ENCODE results near the gene HHAT.

The HHAT gene

DNA sequence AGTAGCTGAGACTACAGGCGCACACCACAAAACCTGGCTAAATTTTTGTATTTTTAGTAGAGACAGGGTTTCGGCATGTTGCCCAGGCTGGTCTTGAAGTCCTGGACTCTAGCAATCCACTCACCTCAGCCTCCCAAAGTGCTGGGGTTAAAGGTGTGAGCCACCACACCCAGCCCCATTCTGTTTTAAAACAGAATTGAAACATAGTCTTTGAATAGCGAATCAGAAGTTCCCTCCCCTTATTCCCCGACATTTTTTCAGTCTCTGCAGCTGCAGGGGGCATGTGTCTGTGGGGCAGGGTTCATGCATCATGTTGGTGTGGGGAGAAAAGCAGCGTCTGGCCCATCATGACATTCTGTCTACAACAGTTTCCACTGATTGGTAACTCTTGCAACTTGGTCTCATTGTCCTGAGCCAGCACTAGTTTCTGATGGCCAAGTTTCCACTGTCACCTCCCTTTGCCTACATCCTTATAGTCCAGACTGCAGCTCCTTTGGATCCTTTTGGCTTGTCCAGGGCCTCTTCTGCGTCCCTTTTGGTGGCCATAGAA is 15.6 kb upstream of the HHAT start:
- DNase-seq (ENCODE audit: extremely low read depth in 1 of 2, low read depth in 1 of 2), result no peak

DNA sequence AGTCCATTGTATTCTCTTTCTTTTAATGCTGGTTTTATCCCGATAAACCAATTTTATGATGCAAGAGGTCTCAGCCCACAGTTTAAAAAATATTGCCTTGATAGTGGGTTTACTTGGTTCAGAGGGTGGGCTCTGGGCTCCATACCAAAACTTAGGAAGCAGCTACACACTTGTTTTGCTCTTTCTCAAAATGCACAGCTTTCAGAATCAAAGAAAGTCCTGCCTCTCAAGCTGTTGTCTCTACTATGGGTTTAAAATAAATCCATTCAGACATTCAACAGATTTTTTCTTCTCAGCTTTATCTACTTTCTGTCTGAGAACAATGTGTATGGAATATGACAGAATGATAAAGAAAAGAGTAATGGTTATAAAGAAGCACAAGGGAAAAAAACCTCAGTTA is 14.8 kb upstream of the HHAT start:
- DNase-seq (ENCODE audit: extremely low read depth in 1 of 2, low read depth in 1 of 2), result no peak

DNA sequence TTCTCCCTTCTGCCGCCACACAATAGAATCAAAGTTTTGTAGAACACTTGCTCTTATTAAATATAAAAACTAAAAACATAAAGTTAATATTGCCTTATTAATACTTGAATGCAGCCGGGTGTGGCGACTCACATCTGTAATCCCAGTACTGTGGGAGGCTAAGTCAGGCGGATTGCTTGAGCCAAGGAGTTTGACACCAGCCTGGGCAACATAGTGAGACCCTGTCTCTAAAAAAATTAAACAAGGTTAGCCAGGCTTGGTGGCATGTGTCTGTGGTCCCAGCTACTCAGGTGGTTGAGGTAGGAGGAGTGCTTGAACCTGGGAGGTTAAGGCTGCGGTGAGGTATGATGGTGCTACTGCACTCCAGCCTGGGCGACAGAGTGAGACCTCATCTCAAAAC is 13.2 kb upstream of the HHAT start:
- DNase-seq (ENCODE audit: extremely low read depth in 1 of 2, low read depth in 1 of 2), result no peak

DNA sequence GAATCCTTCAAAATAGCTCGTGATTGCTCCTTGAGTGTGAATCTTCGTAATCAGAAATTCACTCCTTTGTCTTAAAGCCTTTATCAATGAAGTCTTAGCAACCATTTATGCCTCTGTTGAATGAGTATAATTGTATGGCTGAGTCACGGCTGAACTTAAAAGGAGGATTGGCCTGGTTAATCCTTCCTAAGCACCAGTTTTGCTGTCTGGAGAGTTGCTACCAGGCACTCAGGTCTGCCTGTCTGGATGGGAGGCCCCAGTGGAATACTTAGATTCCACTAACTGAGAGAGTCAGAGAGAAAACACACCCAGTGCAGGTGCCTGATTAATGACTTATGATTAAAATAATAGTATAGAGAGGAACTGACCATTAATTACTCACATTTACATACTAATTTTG is 7.6 kb upstream of the HHAT start:
- DNase-seq (ENCODE audit: extremely low read depth in 1 of 2, low read depth in 1 of 2), result no peak

DNA sequence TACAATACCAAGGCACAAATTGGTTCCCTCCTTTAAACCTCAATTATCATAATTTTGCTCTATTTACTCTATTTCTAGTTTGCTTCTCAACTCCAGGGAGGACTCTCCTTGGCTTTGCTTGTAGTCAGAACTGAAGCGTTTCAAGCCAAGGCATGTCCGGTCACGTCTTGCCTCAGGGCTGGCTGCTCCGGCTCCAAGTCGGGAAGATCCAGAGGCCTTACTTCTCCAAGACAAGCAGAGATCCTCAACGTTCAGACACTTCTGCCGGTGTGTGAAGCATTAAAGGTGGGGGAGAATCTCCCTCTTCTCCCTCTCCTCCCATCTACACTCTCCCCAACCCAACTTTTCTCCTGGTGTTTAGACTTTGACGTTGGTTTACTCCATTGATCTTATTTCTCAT is 7.2 kb upstream of the HHAT start:
- DNase-seq (ENCODE audit: extremely low read depth in 1 of 2, low read depth in 1 of 2), result no peak

DNA sequence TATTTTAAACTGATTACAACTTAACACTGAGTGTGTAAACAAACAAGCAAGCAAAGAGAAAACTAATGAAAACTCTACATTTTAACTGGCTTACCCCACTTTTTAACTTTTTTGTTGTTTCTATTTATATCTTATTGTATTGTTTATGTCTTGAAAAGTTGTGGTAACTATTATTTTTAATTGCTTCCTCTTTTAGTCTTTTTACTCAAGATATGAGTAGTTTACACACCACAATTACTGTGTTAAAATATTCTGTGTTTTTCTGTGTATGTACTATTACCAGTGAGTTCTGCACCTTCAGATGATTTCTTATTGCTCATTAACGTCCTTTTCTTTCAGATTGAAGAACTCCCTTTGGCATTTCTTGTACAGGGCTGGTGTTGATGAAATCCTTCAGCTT is 4.7 kb upstream of the HHAT start:
- DNase-seq (ENCODE audit: extremely low read depth in 1 of 2, low read depth in 1 of 2), result no peak

DNA sequence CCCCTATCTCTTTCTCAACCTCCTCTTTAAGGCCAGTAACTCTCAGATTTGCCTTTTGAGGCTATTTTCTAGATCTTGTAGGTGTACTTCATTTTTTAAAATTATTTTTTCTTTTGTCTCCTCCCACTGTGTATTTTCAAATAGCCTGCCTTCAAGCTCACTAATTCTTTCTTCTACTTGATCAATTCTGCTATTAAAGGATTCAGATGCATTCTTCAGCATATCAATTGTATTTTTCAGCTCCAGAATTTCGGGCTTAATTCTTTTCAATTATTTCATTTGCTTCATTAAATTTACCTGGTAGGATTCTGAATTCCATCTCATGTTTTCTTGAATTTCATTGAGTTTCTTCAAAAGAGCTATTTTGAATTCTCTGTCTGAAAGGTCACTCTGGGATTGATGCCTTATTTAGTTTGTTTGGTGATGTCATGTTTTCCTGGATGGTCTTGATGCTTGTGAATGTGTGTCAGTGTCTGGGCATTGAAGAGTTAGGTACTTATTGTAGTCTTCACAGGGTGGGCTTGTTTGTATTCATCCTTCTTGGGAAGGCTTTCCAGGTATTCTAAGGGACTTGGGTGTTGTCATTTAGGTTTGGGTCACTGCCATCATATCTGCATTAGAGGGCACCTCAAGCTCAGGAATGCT is 3.6 kb upstream of the HHAT start:
- no peak for DNase-seq (ENCODE audit: extremely low read depth in 1 of 2, low read depth in 1 of 2)

DNA sequence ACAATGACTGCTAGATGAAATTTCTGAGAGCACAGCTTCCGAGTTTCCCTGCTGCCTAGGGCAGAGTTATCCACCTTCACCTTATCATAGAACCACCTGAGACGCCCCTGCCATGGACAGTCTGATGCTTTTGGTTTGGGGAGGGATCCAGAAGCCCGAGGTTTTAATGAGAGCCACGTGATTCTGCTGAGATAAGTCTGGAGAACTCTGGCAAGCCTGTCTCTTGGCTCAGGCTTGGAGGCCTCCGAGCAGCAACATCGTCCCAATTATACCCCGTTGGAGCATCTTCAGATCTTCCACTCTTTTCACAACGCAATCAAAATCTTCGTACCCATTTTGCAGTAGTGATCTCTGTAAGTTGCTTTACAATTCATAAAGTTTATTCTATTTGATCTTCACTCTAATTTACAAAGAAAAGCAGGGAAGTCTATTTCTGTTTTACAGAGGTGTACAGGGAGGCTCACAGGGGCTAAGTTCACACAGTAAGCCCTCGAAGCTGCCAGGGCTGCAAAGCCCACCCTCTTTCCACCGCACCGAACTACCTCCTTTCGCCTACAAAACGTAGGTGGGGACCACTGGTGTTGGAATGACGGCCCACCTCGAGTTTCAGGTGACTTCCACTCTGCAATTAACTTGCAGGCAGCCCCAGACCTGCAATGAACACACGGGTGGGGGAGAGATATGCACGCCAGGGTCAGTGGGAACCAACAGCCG is 513 bp upstream of the HHAT start:
- DNase-seq (ENCODE audit: extremely low read depth in 1 of 2, low read depth in 1 of 2), result no peak

DNA sequence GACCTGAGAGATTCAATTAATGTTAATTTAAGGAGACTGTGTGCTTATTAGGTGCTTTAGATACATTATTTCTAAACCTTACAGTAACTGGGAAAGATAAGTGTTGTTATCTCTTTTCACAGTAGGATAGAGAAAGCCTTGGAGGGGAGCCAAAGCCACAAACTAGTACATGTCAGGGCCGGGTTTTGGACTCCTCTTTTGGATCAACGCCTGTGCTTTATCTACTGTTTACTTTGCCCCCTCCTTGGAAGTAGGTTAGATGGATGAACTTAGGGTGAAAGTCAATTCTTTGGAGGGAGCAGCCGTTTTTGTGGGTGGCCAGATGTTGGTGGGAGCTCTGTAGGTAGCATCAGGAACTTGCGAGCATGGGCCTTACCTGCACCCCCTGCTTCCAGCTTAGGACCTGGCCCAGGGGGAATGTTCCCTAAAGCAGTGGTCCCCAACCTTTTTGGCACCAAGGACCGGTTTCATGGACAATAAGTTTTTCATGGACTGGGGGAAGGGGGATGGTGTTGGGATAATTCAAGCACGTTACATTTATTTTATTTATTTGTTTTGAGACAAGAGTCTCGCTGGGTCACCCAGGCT is 1.7 kb downstream of the HHAT start:
- DNase-seq (ENCODE audit: extremely low read depth in 1 of 2, low read depth in 1 of 2), result no peak

DNA sequence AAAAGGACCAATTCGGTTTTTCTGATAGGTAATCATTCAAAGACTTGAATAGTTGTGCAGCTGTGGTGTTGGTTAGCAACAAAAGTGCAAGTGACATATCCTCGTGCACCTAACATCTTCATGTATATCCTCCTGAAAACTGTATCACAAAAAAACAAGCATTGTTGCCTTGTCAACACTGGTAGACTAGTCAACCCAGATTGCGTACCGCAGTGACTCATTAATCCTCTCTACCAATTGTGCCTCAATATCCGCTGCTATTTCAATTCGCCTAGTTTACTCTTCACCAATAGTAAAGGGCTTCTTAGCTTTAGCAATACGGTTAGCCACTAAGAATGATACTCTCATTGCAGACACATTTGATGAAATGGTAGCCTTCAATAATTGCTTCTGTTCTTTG is 3.5 kb downstream of the HHAT start:
- DNase-seq (ENCODE audit: extremely low read depth in 1 of 2, low read depth in 1 of 2), result no peak

DNA sequence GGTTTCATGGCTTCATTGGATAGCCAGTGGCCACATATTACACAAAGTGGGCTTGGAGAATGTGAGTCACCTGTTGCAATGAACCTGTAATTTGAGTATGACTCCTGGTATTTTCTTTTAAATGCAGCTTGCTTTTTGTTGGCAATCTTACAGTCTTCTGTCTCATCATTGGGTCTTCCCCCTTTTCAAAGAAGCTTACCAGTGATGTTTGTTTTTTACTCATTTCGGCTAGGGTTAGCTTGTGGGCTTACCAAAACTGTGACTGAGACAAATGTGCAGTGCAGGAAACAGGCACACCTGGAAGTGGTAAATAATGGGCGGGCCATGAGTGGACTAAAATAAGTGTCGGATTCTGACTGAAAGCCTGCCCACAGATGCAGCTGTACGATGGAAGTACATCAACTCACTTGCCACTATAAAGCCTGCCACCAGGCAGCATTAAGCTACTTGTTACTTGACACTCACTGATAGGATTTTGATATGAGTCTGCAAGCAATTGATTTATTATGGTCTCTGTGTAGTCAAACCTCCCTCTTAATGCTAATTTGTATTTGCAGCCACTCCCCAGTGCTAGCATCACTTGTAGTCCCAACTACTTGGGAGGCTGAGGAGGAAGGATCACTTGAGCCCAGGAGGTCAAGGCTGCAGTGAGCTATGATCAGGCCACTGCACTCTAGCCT is 4.2 kb downstream of the HHAT start:
- DNase-seq (ENCODE audit: extremely low read depth in 1 of 2, low read depth in 1 of 2), result peak; percentile 30 to 68

DNA sequence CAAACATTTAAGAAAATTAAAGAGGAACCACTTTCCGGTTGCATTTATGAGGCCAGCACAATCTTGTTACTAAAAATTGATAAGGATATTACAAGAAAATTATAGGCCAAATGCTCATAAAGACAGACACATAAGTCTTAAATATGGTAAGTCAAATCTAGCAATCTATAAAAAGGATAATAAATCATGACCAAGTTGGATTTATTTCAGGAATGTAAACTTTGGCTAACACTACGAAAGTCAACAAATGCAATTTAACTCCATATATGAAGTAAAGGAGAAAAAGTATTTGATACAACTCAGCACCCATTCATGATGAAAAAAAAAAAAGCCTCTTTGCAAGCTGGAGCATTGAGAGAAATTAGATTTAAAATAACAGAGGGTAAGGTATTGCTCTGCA is 6.3 kb downstream of the HHAT start:
- no peak for DNase-seq (ENCODE audit: extremely low read depth in 1 of 2, low read depth in 1 of 2)

DNA sequence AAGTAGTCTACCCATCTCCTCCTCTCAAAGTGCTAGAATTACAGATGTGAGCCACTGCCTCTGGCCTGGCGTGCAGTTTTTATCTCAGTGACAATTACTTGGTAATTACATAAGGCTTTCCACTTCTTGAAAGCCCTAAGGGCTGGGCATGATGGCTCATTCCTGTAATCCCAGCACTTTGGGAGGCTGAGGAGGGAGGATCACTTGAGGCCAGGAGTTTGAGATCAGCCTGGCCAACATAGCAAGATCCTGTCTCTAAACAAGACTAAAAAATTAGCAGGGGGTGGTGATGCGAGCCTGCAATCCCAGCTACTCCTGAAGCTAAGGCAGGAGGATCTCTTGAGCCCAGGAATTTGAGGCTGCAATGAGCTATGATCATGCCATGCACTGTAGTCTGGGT is 7.7 kb downstream of the HHAT start:
- no peak for DNase-seq (ENCODE audit: extremely low read depth in 1 of 2, low read depth in 1 of 2)

DNA sequence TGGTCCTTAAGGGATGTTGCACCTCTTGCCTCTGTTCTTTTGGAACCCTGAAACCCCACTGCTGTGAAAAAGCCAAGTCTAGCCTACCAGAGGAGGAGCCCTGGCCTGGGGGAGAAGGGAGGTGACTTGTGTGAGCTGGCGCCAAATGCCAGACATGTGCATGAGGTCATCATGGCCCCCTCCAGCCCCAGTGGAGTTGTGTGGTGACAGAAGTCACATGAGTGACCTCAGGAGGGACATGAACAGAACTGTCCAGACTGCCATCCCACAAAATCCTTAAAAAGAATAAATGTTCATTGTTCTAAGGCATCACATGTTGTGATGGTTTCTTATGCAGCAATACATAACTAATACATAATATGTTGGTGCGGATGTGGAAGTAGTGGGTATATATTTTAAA is 10.8 kb downstream of the HHAT start:
- no peak for DNase-seq (ENCODE audit: extremely low read depth in 1 of 2, low read depth in 1 of 2)

DNA sequence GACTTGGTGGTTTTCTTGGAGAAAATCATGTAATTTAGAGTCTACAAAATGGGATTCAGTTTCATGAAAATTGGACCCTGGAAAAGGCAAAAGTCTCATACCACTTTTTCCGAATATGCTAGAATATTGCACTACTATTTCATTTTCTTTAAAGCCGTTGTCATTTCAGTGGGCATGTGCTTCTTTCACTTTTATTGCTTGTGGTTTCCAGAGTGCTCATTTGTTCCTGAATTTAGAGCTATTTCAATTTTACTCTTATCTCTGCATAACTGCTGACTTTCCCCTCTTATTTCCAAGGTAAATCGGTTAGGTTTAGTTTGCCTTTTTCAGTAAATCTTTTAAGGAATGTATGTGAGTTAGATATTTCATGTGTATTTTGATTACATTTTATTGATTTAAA is 11.6 kb downstream of the HHAT start:
- DNase-seq (ENCODE audit: extremely low read depth in 1 of 2, low read depth in 1 of 2), result no peak

DNA sequence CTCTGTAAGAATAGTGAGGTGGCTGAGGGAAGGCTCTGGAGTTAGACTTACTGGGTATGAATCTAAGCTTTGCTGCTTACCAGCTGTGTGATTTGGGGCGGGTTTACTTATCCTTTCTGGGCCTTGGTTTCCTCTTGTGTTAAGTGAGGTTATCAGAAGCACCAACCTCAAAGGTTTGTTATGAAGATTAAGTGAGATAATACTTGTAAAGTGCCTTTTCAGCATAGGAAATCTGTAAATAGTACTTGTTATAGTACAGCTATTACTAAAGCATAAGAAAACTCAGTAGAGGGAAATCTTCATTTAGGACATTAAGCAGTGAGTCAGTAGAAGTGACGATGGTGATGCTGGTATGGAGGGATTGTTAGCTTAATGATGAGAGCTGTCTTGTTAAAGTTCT is 12.1 kb downstream of the HHAT start:
- DNase-seq (ENCODE audit: extremely low read depth in 1 of 2, low read depth in 1 of 2), result no peak

DNA sequence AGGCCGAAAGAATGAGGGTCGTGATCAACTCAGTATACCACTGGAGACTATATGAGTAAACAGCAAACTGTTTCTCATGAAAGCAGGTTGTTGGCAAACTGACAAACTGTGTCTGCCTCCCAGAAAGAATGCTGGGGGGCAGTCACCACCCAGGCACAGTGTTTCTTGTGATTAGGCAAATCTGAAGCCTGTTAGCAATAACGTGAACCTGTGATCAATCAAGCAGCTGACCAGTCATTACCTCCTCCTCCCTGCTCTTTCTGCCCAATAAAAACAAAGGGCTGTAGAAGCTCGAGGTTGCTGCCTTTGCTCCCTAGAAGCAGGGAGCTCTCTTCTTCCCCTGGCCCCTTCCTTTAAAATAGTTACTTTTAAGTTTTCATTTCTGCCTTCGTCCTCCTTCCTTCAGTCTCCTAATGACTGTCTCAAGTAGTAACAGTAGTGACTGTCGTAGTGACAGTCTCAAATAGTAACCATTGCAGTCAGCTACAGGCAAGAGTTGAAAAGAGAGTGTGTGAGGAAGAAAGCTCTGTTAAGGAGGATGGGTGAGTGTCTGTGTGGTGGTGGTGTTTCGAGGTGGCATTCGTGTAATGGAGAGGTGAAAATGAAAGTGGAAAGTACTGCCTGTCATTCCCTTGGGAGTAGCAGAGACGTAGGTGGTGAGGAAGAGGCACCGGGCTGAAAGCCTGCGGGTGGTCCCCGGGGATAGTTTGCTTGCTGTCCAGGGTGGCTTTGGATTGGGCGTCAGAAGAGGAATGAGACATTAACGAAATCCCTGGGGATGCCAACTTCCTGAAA is 14.5 kb downstream of the HHAT start:
- DNase-seq (ENCODE audit: extremely low read depth in 1 of 2, low read depth in 1 of 2), result no peak

DNA sequence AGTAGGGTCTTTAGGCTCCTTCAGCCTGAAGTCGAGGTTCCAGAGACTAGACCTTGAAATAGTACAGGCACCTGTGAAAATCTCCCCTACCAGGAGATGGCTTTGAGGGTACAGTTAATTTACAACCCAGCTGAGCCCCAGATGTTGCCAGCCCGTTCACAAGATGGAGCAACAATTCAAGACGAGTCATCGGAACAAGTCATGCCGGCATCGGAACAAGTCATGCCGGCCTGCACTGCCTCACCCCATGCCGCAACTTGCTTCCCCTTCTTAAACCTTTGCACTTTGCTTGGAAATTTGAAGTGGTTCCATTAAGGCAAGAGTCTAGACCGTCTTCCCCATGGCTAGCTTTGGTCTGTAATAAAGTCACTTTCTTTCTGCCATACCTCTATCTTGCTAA is 16.0 kb downstream of the HHAT start:
- DNase-seq (ENCODE audit: extremely low read depth in 1 of 2, low read depth in 1 of 2), result no peak

DNA sequence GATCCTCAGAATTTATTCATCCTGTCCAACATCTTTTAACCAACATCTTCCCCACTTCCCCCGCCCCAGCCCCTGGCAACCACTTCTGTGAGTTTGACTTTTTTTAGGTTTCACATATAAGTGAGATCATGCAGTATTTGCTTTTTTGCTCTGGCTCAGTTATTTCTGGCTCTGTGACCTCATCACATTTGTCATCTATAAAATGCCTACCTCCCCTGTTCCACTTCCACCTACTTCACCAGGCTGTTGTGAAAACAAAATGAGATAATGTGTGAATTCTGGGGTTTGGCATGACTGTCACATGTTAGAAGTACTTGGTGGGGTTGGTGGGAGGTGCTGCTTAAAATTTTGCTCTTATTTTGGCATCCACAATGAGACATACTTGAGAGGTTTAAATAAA is 18.4 kb downstream of the HHAT start:
- no peak for DNase-seq (ENCODE audit: extremely low read depth in 1 of 2, low read depth in 1 of 2)

DNA sequence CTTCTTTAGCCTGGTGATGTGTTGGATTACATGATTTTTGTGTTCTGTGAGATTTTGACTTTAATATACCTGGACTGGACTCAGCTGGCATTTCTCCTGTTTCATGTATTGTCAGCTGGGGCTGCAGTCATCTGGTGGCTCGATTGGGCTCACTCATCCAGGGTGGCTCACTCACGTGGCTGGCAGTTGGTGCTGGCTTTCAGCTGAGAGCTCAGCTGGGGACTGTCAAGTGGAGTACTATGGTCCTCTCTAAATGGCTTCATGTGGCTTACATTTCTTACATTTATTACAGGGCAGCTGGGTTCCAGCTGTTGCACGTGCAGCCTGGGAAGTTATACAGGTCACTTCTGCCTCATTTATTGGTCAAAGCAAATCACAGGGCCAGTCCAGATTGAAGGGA is 22.8 kb downstream of the HHAT start:
- no peak for DNase-seq (ENCODE audit: extremely low read depth in 1 of 2, low read depth in 1 of 2)

DNA sequence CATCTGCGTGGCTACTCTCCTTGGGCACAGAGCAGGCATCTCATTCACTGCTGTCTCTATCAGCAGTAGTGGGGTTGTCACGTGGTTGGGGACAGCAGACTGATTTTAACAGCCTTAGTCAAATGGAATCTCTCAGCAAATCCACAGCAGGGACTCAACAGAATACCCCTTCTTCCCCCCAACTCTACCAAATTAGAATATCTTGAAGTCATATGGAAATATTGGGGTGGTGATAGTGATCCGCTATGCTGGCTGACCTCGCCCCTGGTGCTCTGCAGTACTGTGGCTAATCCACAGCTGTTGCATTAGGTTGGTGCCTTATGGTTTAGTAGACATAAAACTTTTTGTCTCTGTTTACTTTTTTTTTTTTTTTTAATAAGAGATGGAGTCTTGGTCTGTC is 23.9 kb downstream of the HHAT start:
- no peak for DNase-seq (ENCODE audit: extremely low read depth in 1 of 2, low read depth in 1 of 2)

Measured in stimulated activated CD8-positive, alpha-beta memory T cell treated with anti-CD3 and anti-CD28 coated beads, Interleukin-7, amount 100 ng/mL, for 48 hours (primary cell).